PC-9 (cell line): ENCODE measurements around the gene PLCH2. TPM values are rescaled to one million over a fixed set of nuclear protein-coding genes. Genes with fewer than 3 reads are reported as not detected.
"Not testable (repeated sequence)": the region's sequence is repeated elsewhere in the genome, so short reads cannot be mapped to it uniquely, and the experiment has no call there.

Source experiments
- BruUV-seq: library from RNA; stranded (reverse); fragments of 400-500 nt; replicated peaks from 2 replicates; lab custom pipeline; 2021; lab: Mats Ljungman, UMichigan
- CTCF ChIA-PET: fragments of 300-600 bp; sonication (Branson Sonifier 250); formaldehyde crosslinking; loops from one replicate; lab custom pipeline; 2022; ENCODE audit warnings: antibody characterized with exemption; lab: Charles Lee
- POLR2A ChIA-PET: fragments of 300-600 bp; sonication (Branson Sonifier 250); formaldehyde crosslinking; loops from one replicate; lab custom pipeline; 2022; ENCODE audit warnings: antibody characterized with exemption; ENCODE audit not compliant: unreplicated experiment; lab: Charles Lee
- DNase-seq, 2 experiments: peaks; one replicate each; pipeline versions ENCODE4 v3.0.0 to v3.0.0-alpha.2; 2015 to 2022; ENCODE audit warnings: mixed read lengths in 1 of 2
- H2AFZ ChIP-seq: fragments of 200-600 bp; sonication (generic); 2 replicates; pipeline ENCODE4 v1.8.1; 2017; ENCODE audit warnings: antibody characterized with exemption
- H3F3A ChIP-seq: fragments of 200-600 bp; sonication (generic); 2 replicates; pipeline ENCODE4 v1.8.1; 2017; ENCODE audit warnings: antibody characterized with exemption, mild to moderate bottlenecking, low read depth; ENCODE audit not compliant: insufficient read depth
- H3K27ac ChIP-seq: fragments of 200-600 bp; sonication (generic); 2 replicates; pipeline ENCODE4 v1.6.1; 2016; ENCODE audit warnings: mixed run types
- H3K27me3 ChIP-seq: fragments of 200-600 bp; sonication (generic); 2 replicates; pipeline ENCODE4 v1.6.1; 2016; ENCODE audit warnings: low read depth, mixed run types; ENCODE audit not compliant: insufficient read depth
- H3K36me3 ChIP-seq: fragments of 200-600 bp; sonication (generic); 2 replicates; pipeline ENCODE4 v1.6.1; 2016; ENCODE audit warnings: low read depth, mixed run types
- H3K4me1 ChIP-seq: fragments of 200-600 bp; sonication (generic); replicated peaks from 2 replicates; pipeline ENCODE4 v1.6.1; 2016; ENCODE audit warnings: mixed run types; ENCODE audit not compliant: insufficient read depth
- H3K4me2 ChIP-seq: fragments of 200-600 bp; sonication (generic); 2 replicates; pipeline ENCODE4 v1.6.1; 2017; ENCODE audit warnings: mixed run types
- H3K4me3 ChIP-seq: fragments of 200-600 bp; sonication (generic); 2 replicates; pipeline ENCODE4 v1.6.1; 2016; ENCODE audit warnings: mixed run types
- H3K79me2 ChIP-seq: fragments of 200-600 bp; sonication (generic); 2 replicates; pipeline ENCODE4 v1.6.1; 2017; ENCODE audit warnings: low read depth, mixed run types
- H3K9me2 ChIP-seq: fragments of 200-600 bp; sonication (generic); 2 replicates; pipeline ENCODE4 v1.8.1; 2017; ENCODE audit warnings: mild to moderate bottlenecking; ENCODE audit not compliant: insufficient read depth
- H3K9me3 ChIP-seq: fragments of 200-600 bp; sonication (generic); 2 replicates; pipeline ENCODE4 v1.8.1; 2016; ENCODE audit warnings: low read depth; ENCODE audit not compliant: insufficient read depth
- H4K20me1 ChIP-seq: fragments of 200-600 bp; sonication (generic); 2 replicates; pipeline ENCODE4 v1.8.1; 2017; ENCODE audit not compliant: insufficient read depth
- CTCF ChIP-seq: fragments of 200-600 bp; sonication (generic); conservative IDR thresholded peaks from 2 replicates; pipeline ENCODE4 v1.6.1; 2017; ENCODE audit warnings: mixed run types, antibody characterized with exemption, mild to moderate bottlenecking, moderate library complexity
- EZH2 ChIP-seq: fragments of 200-600 bp; sonication (generic); IDR thresholded peaks from 2 replicates; pipeline ENCODE4 v1.8.0; 2017; ENCODE audit warnings: antibody characterized with exemption, low read depth
- intact Hi-C: fragments of 100-400 bp; cut with micrococcal nuclease; formaldehyde crosslinking; loops from one replicate; pipeline ENCODE4 v1.10.0; 2022; ENCODE audit not compliant: unreplicated experiment
- total RNA-seq: library from RNA; stranded (reverse); gene quantifications from 2 replicates; pipeline ENCODE4 v1.2.3, GENCODE V29; 2021

The PLCH2 gene
- total RNA-seq, 1 experiment from 2014 or later: 0.98 TPM

GRCh38 chr1:2457444-2457843, 18.6 kb upstream of the PLCH2 start:
- Histone ChIP-seq H3K79me2 (no peaks in the 10 kb centered on the region), H3K9me3 (no peaks in the 10 kb centered on the region), H3K4me2 (no peak overlapping the region), H2AFZ (no peak overlapping the region), H3K4me3 (no peak overlapping the region), H3K27ac (no peak overlapping the region), H3K27me3 (peaks cover 2% of the 10 kb centered on the region; the same call in 1 of the 2 replicates), H3F3A (no peaks in the 10 kb centered on the region; the same call in 1 of the 2 replicates), H4K20me1 (no peaks in the 10 kb centered on the region), H3K36me3 (no peaks in the 10 kb centered on the region), H3K4me1 (peaks cover 14% of the 10 kb centered on the region), H3K9me2 (no peaks in the 10 kb centered on the region)
- no peak for DNase-seq
- CTCF ChIA-PET: no interaction called here
- no peak for TF ChIP-seq EZH2
- TF ChIP-seq CTCF: no peak
- intact Hi-C loops: no loop called here
- POLR2A ChIA-PET: no interaction called here
- no TSS peak for BruUV-seq

- H3K27me3 ChIP-seq: peaks cover 14% of the 10 kb centered on the region
These were observed 17.4 kb upstream of the PLCH2 start for GRCh38 chr1:2458687-2459086.

GRCh38 chr1:2459102-2459753, 16.9 kb upstream of the PLCH2 start:
- H3K36me3 ChIP-seq, H3F3A ChIP-seq, H3K4me2 ChIP-seq, CTCF ChIA-PET, H3K27ac ChIP-seq, H3K9me3 ChIP-seq, POLR2A ChIA-PET, H3K4me1 ChIP-seq, H4K20me1 ChIP-seq, H3K79me2 ChIP-seq, DNase-seq, BruUV-seq, H2AFZ ChIP-seq, H3K4me3 ChIP-seq, H3K9me2 ChIP-seq: not testable (repeated sequence)
- H3K27me3 ChIP-seq: peaks cover 20% of the 10 kb centered on the region
- intact Hi-C loops: loop anchor here (2.0 kb wide), 1 partner anchor 88 kb away; no protein-coding TSS in a partner anchor

More at GRCh38 chr1:2458687-2459086, 17.4 kb upstream of the PLCH2 start:
- no peak overlapping the region for H3K27ac ChIP-seq
- no peaks in the 10 kb centered on the region for H3K79me2 ChIP-seq
- ChIA-PET POLR2A (no interaction called here), CTCF (no interaction called here)
- H3K9me3 ChIP-seq: no peaks in the 10 kb centered on the region
- H3F3A ChIP-seq: no peaks in the 10 kb centered on the region
- H2AFZ ChIP-seq: no peak overlapping the region
- H3K4me1 ChIP-seq: peaks cover 8% of the 10 kb centered on the region; the same call in 1 of the 2 replicates
- intact Hi-C loops: loop anchor here (2.0 kb wide), 1 partner anchor 88 kb away; no protein-coding TSS in a partner anchor
- no peak for TF ChIP-seq EZH2
- no peak for TF ChIP-seq CTCF
- no peaks in the 10 kb centered on the region for H4K20me1 ChIP-seq
- no peak overlapping the region for H3K4me2 ChIP-seq
- H3K36me3 ChIP-seq: no peaks in the 10 kb centered on the region
- no peak for DNase-seq
- BruUV-seq: no TSS peak
- H3K9me2 ChIP-seq: no peaks in the 10 kb centered on the region
- no peak overlapping the region for H3K4me3 ChIP-seq
